NCI-H2107 treated with DMSO at 0.1 percent for 48 hours (cell line): Measurements from ENCODE around the gene ITSN1.

Experiments used
- DNase-seq: peaks from one replicate; lab custom pipeline; 2025; ENCODE audit not compliant: unreplicated experiment; lab: John Stamatoyannopoulos, UW

Gene ITSN1

DNA sequence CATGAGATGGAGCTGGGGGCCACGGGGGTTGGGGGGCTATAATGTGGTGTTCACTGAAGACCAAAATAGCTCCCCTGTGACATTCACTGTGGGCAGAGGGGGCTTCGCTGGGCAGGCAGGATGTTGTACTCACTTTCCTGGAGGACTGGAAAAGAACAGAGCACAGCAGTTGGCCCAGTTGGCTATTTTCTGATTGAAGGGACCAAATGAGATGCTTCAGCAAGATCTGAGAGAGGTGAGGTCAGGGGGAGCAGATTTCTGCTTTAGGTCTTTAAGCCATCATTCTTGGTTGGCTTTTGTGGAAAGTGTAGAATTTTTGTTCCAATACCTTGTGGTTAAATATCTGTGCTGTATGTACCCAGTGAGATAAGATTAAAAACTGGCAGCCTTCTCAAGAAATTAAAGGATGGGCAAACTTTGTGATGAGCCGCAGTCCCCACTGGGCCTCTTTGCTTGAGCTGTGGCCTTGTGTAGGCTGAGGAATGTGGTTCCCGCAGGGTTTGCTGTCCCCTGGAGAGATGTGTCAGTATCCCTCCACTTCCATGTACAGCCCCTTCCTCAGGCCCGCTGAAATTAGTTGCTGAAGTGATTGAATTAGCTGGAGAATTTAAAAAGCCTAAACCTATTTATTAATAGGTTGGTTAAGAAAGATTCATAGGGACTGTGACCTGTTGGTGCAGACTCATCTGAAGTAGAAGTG lies 192.7 kb downstream of the ITSN1 start:
- DNase-seq, result no peak

DNA sequence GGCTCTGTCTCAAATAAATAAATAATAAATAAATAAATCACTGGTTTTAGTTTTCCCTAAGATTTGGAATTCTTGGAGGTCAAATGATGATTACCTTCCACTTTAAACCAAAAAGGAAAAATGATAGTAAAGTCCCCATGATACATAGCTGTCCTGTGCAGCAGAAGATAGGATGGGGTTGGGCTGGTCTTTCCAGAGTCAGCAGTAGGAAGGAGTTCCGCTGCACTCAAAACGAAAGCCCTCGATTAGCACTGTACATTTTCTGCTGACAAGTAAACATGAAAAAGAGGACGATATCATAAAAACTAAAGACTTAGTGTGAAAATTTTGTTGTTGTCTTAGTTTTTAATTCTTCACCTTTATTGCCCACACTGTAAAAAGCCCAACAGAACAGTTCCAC lies 193.6 kb downstream of the ITSN1 start:
- no peak for DNase-seq

DNA sequence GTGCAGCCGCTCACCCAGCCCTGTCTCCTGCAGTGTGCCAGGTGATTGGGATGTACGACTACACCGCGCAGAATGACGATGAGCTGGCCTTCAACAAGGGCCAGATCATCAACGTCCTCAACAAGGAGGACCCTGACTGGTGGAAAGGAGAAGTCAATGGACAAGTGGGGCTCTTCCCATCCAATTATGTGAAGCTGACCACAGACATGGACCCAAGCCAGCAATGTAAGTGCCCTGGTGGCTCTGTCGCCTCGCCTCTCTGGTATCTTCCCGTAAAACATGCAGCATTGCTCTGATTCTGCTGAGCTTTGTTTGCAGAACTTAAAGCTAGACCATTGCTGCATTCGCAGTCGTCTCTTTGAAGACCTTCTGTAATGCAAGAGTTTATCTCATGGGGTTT lies 194.1 kb downstream of the ITSN1 start:
- DNase-seq, result no peak

DNA sequence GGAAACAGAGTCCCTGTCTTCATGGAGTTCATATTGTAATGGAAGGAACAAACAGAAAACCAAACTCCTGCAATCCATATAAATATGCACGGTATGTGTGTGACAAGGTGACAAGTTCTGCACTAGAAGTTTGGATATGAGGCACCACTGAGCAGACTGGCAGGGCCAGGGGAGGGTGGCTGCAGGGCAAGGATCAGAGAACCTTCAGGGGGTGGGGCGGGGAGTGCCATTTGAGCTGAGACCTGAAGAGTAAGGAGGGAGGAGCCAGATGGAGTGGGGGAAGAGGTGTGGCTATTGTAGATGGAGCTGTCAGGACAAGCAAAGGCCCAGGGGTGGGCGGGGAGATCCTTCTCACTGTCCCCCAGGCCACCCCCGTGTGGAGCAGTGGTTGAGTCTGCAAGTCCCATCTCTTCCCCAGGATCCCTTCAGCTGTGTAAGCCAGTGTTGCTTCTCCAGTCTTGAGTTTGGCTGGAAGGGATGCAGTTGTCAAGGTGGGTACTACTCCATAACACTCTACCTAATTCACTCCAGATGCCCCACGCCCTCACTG lies 196.9 kb downstream of the ITSN1 start:
- no peak for DNase-seq

DNA sequence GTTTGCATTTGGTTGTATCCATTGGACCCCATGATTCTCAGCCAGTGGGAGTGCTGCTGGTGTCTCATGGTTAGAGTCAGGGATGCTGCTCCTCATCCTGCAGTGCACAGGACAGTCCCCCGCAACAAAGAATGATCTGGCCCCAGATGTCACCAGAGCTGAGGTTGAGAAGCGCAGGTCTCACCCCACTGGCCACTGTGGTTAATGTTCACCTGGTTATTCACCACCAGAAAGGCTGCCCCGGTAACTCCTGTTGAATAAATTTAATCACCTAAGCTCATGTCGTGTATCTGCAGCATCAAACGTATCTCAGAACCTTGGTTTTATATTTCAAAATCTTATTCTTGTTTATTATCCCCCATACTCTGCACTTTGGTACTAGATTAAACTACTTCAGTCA lies 197.5 kb downstream of the ITSN1 start:
- DNase-seq, result no peak

DNA sequence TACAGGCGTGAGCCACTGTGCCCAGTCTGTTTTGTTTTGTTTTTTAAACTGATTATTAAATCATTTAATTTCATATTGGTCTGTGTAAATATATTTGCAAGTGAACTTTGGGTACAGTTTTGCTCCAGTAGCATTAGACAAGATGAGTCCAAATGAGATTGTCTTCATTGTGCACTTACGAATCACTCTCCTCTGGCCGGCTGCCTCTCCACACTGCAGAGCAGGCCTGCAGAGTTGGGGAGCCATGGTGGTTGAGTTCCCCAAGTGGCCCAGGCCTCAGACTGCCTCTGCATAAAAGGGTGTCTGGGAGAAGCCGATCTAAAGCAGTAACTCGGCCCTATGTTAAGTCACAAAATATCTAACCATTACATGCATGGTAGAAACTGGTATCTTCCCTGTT lies 198.5 kb downstream of the ITSN1 start:
- no peak for DNase-seq

DNA sequence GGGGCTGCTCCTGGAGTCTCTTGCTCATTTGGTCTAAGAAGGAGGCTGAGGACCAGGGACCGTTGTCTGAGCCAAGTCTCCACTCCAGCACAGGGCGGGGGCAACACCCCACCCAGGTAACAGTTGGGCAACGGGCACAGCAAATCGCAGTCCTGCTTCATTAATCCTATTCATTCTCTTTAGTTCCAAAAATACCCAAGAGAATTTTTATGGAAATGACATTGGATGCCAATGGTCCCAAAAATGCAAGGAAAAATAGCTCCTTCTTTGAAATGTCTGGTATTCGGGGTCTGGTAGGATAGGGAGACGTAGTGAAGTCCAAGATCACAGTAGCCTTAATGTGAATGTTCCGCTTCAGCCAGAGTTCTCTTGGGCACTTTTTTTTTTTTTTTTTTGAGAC lies 199.3 kb downstream of the ITSN1 start:
- DNase-seq, result no peak

DNA sequence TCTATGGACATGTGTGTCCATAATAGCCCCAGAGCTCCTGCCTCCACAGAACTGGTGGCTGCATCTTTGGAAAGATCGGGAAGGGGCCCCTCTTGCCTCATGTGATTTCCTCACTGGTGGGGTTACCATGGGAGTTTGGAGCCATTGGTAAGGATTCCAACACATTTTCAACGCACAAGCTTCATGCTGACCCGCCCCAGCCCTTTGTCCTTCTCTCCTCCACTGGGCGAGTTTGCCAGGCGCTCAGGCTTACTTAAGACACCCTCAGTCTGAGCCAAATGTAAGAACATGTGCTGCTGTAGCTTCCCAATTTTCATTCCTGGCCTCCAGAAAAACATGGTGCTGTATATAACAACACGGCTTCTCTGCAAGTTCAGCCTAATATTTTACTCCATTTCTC lies 200.9 kb downstream of the ITSN1 start:
- no peak for DNase-seq

DNA sequence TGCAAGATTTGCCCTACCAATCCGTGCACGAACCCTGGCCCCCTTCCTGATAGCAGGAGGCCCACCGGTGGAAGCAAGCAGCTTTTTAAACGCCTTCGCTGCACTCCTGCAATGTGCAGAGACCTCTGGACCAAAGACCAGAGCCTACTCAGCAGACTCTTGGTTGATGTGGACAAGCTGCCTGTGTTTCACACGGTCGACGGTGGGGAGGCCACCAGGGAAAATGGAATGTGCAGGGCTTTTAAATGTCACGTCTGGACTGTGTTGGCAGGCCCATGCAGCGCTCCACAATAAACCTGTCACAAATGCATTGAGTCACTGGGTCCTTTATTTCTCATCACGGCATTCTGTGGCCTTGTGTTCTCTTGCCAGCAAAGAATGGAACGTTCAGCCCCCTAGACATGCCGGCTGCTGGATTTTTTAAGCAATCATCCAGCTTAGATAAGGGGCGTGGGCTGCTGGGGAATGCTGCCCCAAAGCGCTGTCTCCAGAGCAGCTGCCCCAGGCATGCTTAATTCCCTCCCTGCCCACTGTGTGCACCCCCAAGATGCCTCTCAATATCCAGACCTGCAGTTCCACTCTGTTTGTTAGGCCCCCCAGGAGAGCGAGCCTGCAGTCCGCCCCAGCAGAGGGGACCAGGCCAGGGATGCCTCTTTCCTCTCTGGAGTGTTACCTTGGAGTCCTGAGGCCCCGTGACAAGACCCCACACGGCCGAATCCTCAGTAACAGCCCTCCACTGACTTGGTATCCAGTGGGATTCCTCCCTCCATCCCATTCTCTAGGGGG lies 202.0 kb downstream of the ITSN1 start:
- DNase-seq, result no peak

DNA sequence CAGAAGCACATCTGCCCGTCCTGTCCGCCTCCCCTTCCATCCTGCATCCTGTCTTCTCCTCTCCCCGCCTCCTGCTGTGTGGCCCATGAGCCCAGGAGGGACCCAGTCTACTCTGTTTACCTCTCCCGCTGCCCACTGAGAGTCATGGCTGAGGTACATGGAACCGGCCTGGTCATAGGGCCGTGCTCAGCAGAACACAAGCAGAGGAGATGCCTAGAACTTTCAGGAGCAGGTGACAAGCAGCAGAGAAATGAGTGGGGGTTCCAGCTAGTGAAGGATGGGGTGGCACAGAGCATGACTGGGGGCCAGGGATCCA lies 202.5 kb downstream of the ITSN1 start:
- DNase-seq, result no peak

DNA sequence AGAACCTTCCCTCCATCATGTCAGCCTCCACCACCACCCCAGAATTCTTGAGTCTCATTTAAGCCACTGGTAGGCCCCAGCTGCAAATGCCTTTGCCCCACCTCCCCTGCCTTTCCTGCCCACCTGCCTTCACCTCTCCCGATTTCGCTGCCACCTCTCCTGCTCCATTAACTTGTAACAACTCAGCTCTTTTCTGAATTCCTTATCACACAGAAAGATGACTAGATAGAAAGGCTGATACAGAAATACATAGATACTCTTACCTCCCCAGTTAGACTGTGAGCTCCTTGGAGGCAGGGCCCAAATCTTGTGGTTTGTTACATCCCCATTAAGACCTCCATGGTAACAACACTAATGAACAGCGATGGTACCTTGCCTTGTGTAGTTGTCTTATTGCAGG lies 203.8 kb downstream of the ITSN1 start:
- no peak for DNase-seq

DNA sequence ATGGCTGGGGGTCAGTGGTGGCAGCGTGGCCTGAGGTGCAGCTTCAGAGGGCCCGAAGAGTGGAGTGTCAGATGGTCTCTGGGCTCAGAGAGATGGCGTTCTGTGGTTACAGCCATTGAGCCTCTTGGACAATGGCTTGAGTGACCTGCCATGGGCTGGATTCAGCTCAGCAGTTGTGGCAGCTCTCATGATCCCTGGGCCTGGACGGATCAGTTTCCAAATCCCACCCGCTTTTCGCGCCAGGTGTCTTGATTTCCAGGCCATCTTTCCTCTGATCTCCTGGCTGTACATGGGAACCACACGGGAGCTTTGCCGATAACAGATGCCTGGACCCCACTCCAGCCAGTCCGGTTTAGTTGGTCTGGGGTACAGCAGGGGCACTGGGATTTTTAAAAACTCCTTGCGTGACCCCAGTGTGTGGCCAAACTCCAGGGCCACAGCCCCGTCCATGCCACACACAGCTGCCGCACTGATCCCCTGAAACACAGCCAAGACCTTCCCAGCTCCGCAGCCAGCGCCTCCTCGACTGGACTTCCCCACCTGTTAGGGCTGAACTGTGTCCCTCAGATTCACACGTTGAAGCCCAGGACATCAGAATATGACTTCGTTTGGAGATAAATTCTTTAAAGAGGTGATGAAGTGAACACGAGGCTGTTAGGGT lies 205.4 kb downstream of the ITSN1 start:
- DNase-seq, result no peak

DNA sequence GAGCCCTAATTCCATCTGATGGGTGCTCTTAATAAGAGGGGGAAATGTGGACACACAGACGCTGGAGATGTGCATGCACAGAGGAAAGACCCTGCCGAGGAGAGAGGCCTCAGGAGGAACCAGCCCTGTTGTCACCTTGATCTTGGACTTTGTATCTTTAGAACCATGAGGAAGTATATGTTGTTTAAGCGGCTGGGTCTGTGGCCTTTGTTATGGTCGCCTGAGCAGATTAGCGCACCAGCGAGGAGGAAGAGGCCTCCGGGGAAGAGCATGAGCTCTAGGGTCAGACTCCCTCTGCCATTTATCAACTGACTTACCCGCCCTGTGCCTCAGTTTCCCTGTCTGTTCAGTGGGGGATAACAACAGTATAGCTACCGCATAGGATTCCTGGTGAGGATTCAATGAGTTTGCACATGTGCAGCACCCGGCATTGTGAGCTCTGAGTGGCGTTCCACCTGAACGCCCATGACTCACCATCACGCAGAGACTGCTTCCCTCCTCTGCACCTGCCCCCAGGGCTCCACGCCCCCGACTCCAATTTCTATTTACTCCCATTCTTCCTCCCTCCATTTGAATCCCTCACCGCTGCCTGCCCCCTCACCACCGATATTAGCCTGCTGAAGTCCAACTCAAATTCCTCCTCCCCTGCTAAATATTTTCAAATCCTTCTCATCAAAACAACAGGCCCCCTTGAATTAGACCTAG lies 206.1 kb downstream of the ITSN1 start:
- peak; percentile 91 for DNase-seq

DNA sequence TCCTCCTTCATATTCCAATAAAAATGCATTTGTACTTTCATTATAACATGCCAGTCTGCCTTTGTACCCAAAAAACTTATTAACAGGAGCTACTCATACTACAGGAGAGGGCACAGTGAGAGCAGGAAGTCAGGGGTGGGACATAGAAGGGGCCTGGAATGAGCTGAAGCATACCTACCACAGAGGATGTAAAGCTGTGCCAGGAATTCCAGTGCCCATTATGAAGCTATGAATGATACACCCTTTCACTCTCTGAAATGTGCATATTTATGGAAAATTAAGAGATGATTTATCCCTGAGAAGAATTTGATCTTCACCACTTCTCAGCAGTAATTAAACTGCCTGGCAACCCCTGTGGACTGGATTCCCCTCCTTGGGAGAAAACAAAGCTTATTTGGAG lies 207.5 kb downstream of the ITSN1 start:
- DNase-seq, result no peak

DNA sequence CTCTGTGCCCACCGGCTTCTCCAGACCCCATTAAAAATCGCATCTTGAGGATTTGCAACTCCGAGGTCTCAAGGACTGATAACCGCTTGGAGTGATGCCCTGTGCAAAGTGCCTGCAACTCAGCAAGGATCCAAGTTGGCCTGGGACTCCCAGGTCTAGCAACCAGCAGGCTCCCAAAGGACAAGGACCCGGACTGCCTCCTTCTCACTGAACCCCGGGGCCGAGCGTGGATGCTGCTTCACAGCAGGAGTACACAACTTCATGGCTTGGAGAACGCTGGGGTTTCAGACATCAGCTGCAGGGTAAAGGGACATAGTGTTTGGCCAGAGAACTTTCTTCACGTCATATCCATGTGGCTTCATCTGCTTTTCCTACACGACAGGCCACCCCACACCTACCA lies 208.1 kb downstream of the ITSN1 start:
- DNase-seq, result no peak

DNA sequence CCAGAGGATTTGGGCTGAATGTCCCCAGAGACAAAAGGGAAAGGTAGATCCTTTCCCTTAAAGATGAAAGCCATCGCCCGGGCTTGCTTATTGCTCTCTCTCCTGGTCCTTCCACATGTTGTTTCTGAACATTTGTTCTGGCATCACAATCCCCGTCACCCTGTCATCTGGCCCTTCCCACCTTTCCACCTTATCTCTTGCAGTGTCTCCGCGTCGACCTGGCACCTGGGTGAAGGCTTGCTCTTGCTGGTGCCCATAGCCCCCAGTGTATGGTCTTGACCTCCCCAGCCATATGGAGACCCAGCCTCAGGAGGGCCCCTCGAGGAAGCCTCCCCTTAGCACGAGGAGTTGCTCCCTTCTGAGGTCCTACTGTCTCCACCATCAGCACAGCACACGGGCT lies 208.7 kb downstream of the ITSN1 start:
- DNase-seq, result no peak

DNA sequence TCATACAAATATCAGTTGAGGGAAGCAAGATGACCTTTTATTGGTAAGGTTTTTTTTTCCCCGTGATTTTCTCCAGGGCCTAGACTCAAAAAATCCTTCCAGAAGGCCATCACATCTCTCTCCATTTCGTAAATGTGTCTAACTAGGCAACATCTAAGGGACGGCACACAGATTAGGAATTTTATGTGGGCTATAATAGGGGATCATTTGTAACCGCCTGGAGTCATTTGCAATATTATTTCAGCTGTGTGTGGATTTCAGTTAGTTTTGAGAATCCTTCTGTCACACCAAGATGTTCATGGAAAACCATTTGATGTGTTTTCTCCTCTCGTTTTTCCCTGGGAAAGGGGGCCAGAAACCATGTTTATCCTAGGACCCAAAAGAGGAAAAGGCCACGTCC lies 210.2 kb downstream of the ITSN1 start:
- DNase-seq, result no peak

DNA sequence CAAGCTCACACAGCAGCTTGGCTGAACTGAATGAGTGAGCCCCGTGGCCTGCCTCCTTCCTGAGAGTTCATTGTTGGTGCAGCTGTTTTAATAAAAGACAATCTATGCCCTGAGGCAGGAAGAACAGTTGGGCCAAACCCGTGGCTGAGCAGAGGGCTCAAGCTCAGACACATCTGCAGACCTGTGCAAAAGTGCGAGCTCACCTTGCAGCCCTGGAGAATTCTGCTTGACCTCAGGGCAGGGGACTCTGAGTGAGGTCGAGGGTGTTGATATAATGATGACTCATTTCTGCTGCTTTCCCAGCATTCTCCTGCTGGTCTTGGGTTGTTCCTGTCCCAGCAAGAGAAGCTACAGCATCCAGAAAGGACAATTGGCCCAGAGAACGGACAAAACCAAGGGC lies 212.3 kb downstream of the ITSN1 start:
- DNase-seq, result no peak

DNA sequence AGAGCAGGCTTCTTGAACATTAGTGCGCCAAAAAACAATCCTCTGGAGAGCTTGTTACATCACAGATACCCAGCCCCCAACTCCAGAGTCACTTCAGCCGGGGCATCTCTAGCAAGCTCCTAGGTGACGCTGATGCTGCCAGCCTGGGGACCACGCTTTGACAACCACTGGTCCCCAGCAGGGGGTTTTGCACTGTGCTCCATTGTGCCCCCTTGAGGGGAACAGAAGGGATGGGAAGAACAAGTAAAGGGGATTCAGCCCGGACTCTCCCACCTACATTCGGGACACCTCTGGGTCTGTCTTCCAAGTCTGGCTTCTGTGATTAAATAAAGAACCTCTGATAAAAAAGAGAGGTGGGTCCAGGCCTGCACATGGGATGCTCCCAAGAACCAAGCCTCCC lies 212.9 kb downstream of the ITSN1 start:
- no peak for DNase-seq

DNA sequence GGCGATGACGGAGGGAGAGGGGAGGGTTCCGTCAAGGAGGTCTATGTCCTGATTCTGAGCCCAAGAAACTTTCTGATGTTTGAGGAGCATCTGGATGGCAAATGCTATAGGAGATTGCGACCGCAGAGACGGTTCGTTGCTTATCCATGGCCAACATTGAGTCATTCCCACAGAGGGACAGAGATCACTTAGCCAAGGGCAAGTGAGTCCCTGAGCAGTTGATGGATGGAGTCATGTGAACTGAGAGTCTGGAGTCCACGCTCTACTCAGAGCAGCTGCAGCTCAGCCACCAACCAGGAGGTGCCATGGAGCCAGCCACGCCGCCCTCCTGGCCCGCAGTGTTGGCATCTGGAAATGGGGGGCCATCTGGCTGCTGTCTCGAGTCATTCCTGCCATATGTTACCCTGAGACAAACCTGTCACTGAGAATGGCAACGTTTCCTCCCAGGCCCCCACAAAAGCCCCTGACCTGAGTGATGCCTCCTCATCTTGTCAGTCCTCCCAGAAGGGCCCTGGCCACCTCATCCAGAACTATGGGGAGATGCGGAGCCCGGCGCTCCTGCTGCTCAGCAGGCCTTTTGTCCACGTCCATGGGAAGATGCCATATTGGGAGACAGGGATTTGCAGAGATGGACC lies 214.7 kb downstream of the ITSN1 start:
- DNase-seq, result no peak
